Measurements from ENCODE around the gene GNPNAT1.

The GNPNAT1 gene

DNA sequence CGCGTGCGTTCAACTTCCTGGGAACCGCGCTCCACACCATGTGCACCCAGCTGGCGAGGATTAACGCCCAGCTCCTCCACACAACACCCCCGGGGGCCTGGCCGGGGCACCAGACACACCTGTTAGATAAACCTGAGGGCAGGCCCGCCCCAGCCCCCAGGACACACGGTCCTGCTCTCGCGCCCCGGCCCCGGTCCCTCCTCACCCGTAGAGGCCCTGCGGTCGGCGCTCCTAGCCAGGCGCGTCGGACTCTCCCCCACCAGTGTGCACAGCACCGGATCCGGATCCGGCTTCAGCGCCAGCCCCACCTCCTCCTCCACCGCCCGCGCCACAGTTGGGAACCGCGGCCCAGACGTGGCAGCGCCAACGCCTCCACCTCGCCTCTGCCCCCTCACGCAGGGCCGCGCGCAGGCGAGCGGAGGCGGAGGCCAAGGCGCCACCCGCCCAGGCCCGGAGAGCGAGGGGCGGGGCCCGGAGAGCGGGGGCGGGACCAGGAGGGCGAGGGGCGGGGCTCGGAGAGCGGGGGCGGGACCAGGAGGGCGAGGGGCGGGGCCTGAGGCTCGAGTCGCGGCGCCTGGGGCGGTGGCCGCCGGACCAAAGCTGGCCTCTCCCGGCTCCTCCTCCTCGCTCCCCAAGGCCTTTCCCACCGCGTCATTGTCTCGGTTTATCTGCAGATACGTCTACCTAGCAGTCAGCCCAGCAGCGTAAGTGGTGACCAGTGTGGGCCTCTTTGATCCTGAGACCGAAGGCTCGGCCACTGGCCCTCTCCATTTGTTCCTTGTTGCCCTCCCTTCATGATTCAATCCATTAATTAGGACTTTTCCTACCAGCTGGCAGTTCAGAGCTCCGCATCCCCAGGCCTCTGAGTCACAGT lies at the start of gene GNPNAT1:
GNPNAT1 (minus strand) TSS at position 385 of the 874 bp plus-strand sequence. CDS start 6,957 bp downstream, outside the sequence.
- peak; percentile 76 for TF ChIP-seq POLR2A (IDR thresholded peaks at IDR 0.05; ENCODE audit: low read depth, low read length)
- DNase-seq (ENCODE audit: insufficient read length, low spot score) (peak; percentile 64), FAIRE-seq (peak; percentile 75)

DNA sequence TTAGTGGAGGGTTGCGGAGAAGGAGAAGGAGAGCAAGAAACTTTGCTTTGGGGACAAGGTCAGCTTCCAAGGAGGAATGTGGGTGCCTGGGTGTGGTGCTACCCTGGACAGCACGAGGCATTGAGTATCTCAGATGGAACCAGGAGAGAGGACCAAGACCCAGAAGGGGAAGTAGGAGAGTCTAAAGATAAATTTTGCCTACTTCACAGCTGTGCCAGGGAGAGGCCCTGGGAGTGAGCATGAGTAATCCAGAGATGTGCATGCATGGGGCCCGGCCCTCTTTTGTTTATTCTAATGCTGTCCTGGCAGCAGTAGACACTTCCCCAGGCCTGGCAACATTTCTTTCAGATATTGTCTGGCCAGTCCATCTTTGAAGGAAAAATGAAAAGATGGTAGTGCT lies 49.5 kb upstream of the GNPNAT1 start:
- peak; percentile 25 for DNase-seq (ENCODE audit: insufficient read length, low spot score)
- no peak for TF ChIP-seq POLR2A (IDR thresholded peaks at IDR 0.05; ENCODE audit: low read depth, low read length)
- FAIRE-seq = peak; percentile 36

DNA sequence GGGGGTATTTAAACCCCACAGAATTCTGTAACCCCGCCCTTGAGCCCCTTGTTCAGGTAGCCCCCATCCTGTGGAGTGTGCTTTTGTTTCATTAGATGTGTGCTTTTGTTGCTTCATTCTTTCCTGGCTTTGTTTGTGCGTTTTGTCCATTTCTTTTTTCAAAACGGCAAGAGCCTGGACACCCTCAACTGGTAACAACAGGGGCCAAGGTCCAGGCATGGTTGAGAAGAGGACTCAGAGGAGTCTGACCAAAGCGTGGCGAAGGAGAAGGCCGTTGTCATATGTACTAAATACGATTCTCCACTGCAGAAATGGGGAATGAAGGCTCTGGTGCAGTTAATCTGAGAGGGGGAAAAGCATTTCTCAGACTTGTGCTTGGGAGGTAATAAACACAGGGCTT lies 46.0 kb upstream of the GNPNAT1 start:
- FAIRE-seq = no peak
- DNase-seq (ENCODE audit: insufficient read length, low spot score) = no peak
- TF ChIP-seq POLR2A (IDR thresholded peaks at IDR 0.05; ENCODE audit: low read depth, low read length) = no peak

DNA sequence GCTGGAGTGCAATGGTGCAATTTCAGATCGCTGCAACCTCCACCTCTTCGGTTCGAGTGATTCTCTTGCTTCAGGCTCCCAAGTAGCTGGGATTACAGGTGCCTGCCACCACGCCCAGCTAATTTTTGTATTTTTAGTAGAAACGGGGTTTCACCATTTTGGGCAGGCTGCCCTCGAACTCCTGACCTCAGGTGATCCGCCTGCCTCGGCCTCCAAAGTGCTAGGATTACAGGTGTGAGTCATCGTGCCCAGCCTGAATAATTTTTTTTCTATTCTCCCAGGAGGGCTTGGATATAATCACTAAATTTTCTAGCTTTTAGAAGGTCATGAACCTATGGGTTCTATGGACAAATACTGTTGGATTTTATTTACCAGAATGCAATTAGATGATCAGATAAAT lies 44.7 kb upstream of the GNPNAT1 start:
- no peak for DNase-seq (ENCODE audit: insufficient read length, low spot score)
- TF ChIP-seq POLR2A (IDR thresholded peaks at IDR 0.05; ENCODE audit: low read depth, low read length) = no peak
- FAIRE-seq = no peak

DNA sequence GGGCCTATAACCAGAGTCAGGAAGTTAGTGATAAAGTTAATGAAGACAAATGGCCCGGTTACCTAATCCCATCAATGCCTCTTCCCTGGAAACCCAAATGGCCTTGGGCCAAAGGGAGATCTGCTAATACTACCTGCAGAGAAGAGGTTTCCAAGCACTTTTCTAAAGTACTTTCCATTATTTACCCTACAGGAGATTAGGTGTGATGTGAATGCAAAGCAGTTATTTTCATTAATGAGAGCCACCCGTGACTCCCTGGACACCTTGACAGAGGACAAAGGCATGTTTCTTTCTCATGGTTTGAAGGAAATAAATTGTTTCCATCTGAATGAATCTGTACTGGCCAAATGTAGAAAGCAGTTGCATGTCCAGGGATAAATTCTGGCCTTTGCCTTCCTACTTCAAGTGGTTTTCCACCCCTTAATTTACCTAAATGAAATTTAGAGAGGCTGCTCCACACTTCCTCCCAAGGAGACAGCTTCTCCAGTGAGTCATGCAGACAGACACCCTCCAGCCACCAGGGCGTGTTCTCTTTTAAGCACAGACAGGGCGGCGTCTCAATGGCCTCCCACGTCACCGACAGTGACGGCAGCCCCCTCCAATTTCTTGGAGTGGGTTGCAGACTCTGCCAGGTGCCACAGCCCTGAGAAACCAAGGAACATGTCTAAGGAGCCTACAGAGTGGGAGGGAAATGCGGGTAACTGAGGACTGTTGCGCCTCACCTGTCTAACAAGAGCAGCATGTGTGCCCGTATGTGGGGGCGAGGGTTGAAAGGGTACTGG lies 43.9 kb upstream of the GNPNAT1 start:
- FAIRE-seq = peak; percentile 48
- DNase-seq (ENCODE audit: insufficient read length, low spot score) = peak; percentile 38
- no peak for TF ChIP-seq POLR2A (IDR thresholded peaks at IDR 0.05; ENCODE audit: low read depth, low read length)

DNA sequence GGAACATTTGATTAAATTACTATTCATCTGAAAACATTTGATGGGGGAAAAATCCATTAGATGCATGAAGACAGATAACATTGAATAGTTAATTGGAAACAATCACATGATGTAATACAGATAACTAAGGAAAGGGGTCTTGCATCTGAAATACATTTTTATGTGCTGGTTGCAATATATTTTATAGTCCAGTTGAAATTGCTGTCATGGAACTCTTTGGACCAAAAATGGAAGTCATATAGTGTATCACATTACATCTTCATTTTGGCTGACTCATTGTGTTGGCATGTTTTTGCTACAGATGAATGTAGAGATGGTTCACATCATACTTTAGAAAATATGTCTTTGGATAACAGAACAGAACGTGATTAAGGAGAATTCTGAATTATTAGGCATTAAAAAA lies 43.0 kb upstream of the GNPNAT1 start:
- DNase-seq (ENCODE audit: insufficient read length, low spot score) (no peak), FAIRE-seq (peak; percentile 62)
- TF ChIP-seq POLR2A (IDR thresholded peaks at IDR 0.05; ENCODE audit: low read depth, low read length) = no peak

DNA sequence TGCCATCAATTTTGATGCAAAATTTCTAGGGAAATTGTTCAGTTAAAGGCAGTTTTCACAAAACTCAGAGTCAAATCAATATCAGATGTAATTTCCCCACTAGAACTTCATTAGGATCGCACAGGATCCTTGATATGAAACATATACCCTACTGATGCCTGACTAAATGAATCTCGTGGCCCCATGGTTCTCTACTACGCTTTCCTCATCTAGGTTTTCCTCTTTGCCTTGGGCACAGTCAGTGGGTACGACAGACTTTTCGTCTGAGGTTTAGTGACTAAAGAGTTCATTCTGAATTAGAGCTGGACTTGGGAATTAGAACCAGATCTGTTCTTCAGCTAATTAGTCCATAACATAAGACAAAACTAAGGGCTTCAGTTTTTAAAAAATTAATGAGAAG lies 42.5 kb upstream of the GNPNAT1 start:
- TF ChIP-seq POLR2A (IDR thresholded peaks at IDR 0.05; ENCODE audit: low read depth, low read length) = no peak
- FAIRE-seq (no peak), DNase-seq (ENCODE audit: insufficient read length, low spot score) (no peak)

DNA sequence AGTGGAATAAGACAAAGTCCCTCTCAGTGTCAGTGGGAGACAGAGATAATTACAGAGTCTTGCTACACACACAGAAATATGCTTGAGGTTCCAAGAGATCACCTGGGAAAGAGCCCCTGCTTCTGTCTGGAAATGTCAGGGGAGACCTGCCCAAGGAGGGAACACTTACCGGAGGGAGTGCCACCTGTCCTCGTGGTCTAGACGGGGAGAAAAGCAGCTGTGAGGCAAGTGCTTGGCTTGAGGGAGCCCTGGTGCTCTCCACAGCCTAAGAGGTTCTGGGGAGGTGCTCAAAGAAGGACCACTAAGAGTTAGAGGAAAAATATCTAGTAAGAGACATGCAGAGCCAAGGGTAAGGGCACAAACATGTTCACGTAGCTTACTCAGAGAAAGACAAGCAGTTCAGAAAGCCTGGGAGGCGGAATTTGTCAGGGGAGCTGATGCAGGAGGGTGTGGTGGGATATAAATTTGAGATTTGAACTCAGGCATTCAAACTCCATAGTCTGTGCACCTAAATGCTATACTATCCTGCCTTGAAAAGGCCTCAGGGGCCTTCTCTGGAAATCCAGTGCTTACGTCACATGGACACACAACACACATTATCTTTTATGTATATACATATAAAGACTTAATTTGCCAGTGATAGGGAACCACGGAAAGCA lies 38.2 kb upstream of the GNPNAT1 start:
- no peak for TF ChIP-seq POLR2A (IDR thresholded peaks at IDR 0.05; ENCODE audit: low read depth, low read length)
- no peak for DNase-seq (ENCODE audit: insufficient read length, low spot score)
- FAIRE-seq = no peak

DNA sequence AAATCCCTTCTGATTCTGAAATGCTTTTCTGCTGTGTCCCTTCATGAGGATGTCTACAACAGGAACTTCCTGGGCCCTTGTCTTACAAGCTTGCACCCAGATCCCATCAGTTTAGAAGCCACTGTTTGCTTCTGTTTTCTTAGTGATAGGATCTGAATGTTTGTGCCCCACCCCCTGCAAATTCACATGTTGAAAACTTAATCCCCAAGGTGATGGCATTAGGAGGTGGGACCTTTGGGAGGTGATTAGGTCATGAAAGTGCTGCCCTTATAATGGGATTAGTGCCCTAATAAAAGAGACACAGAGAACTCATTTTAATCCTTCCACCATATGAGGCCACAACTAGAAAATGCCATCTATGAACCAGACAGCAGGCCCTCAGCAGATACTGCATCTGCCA lies 36.0 kb upstream of the GNPNAT1 start:
- FAIRE-seq (no peak), DNase-seq (ENCODE audit: insufficient read length, low spot score) (no peak)
- TF ChIP-seq POLR2A (IDR thresholded peaks at IDR 0.05; ENCODE audit: low read depth, low read length) = no peak

DNA sequence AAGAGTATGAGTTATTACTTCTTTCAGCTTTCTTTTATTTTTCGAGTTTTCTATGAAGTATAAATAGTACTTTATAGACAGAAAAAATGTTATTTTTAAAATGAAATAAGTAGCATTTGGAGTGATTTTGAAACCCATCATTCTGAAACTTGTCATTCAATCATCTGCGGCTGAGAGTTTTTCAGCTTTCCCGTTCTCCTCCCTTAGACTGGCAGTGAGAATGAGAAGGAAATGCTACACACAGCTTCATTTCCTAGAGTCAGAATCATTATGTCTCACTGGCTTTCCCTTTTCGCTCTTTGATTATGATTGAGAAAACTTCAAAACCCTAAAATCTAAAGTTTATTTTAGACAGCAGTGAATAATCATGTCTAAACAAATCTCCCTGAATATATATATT lies 33.7 kb upstream of the GNPNAT1 start:
- TF ChIP-seq POLR2A (IDR thresholded peaks at IDR 0.05; ENCODE audit: low read depth, low read length) = no peak
- FAIRE-seq (no peak), DNase-seq (ENCODE audit: insufficient read length, low spot score) (no peak)

DNA sequence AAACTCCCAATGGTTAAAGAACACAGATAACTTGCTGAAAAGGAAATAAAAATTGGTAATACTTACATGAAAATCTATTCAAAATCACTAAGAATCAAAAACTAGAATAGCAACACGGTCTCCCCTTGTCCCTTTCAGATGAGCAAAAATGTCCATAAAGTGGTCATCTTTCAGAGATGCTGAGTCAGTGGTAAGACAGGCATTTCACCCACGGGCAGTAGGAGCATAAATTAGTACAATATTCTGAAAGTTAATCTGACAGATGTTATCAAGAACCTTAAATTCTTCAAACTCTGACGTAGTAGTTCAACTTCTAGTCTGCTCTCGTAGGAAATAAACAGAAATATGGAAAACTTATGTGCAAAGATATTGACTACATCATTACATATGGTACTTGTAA lies 33.1 kb upstream of the GNPNAT1 start:
- FAIRE-seq (no peak), DNase-seq (ENCODE audit: insufficient read length, low spot score) (no peak)
- TF ChIP-seq POLR2A (IDR thresholded peaks at IDR 0.05; ENCODE audit: low read depth, low read length) = no peak

DNA sequence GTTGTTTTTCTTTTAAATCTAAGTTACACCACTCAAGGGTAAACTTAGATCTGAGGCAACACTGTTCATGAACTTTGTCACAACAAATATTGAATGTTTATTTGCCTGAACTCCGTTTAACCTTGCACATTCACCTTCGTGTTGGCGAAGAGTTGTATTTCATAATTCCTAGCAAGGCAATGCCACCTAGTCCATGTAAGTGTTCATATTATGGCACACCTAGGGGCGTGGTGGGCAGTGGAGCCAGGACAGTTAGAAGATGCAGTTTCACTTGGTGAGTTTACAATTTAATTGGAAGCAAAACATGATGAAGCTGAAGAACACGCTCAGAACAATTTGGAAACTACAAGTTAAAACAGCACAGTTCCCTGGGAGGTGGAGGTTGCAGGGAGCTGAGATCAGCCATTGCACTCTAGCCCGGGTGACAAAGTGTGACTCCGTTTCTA lies 30.4 kb upstream of the GNPNAT1 start:
- DNase-seq (ENCODE audit: insufficient read length, low spot score) (no peak), FAIRE-seq (no peak)
- TF ChIP-seq POLR2A (IDR thresholded peaks at IDR 0.05; ENCODE audit: low read depth, low read length) = no peak

DNA sequence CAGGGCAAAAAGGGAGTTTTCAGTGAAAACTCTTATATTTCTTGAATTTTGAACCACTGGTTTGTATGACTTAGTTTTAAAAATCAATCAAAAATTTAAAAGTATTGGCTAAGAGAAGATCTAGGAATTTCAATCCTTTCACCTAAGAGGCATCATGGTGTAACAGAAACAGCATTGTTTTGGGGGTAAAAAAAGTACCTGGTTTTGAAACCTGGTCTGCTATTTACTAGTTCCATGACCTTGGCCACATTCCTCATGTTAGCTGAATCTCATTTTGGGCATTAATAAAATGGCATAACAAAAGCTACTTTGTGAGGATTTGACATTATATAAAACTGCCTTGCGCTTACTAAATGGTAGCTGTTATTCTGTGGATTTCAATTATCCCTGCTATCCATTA lies 16.7 kb upstream of the GNPNAT1 start:
- DNase-seq (ENCODE audit: insufficient read length, low spot score) (no peak), FAIRE-seq (no peak)
- TF ChIP-seq POLR2A (IDR thresholded peaks at IDR 0.05; ENCODE audit: low read depth, low read length) = no peak

DNA sequence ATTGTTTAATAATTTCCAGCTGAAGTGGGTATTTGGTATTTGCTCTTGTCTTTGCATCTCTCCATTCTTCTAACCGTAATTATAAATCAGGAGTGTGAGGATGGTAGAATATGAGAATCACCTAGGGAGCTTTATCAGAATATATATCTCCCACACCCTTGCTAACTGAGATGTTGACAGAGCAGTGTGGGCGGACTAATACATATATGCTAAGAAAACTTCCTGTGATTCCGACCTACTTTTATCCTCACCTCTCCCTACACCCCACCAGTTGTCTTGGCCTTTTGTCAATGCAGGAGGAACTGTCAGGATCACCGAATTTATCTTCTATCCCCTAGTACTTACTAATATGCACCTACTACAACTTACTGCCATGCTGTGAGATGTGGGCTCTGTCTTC lies 14.7 kb upstream of the GNPNAT1 start:
- DNase-seq (ENCODE audit: insufficient read length, low spot score) (no peak), FAIRE-seq (no peak)
- TF ChIP-seq POLR2A (IDR thresholded peaks at IDR 0.05; ENCODE audit: low read depth, low read length) = no peak
